K562 (cell line): Measurements from ENCODE around the gene SLC25A1. TPM values are rescaled to one million over a fixed set of nuclear protein-coding genes. Genes with fewer than 3 reads are reported as not detected.

Experiments used
- CEBPZ ChIP-seq: fragments of 150-350 bp; IDR thresholded peaks from 2 replicates; pipeline ENCODE4 v1.6.1; 2014; ENCODE audit warnings: low read depth, mild to moderate bottlenecking, low read length, borderline replicate concordance
- CREM ChIP-seq: IDR thresholded peaks from 2 replicates; pipeline ENCODE4 v1.6.1; 2014; ENCODE audit warnings: antibody characterized with exemption, low read depth
- DNMT1 ChIP-seq: fragments of 450-650 bp; IDR thresholded peaks from 2 replicates; pipeline ENCODE4 v1.6.1; 2016; ENCODE audit warnings: antibody characterized with exemption, mild to moderate bottlenecking
- EP400 ChIP-seq: fragments of 450-650 bp; IDR thresholded peaks from 2 replicates; pipeline ENCODE4 v1.6.1; 2017; ENCODE audit warnings: antibody characterized with exemption, mild to moderate bottlenecking, moderate library complexity
- LARP7 ChIP-seq: fragments of 450-650 bp; IDR thresholded peaks from 2 replicates; pipeline ENCODE4 v1.6.1; 2016
- LCOR ChIP-seq: sonication (generic); formaldehyde crosslinking; IDR thresholded peaks from 2 replicates; pipeline ENCODE4 v1.8.0; 2022; ENCODE audit warnings: mild to moderate bottlenecking, missing genetic modification reagents
- PHF8 ChIP-seq: fragments of 200-600 bp; sonication (generic); IDR thresholded peaks from 2 replicates; pipeline ENCODE4 v1.6.1; 2012; ENCODE audit warnings: mixed run types, mild to moderate bottlenecking, inconsistent platforms, low read length, moderate library complexity, borderline replicate concordance
- PTBP1 ChIP-seq: fragments of 200-400 bp; formaldehyde crosslinking; IDR thresholded peaks from 2 replicates; pipeline ENCODE4 v1.6.1; 2017; ENCODE audit warnings: low read depth, low read length
- RAD21 ChIP-seq, 2 experiments: fragments of 250-450 bp in 1 of 2; fragments of 450-650 bp in 1 of 2; sonication (Bioruptor Pico) in 1 of 2; formaldehyde crosslinking in 1 of 2; IDR thresholded peaks in 1 of 2; conservative IDR thresholded peaks in 1 of 2; 2 replicates each; pipeline versions ENCODE4 v1.4.0 to v1.8.0; 2020 to 2022; ENCODE audit warnings: mild to moderate bottlenecking in 2 of 2, moderate library complexity in 1 of 2
- SMAD1 ChIP-seq: fragments of 150-350 bp; IDR thresholded peaks from 2 replicates; pipeline ENCODE4 v1.6.1; 2014; ENCODE audit warnings: low read length, low read depth; ENCODE audit not compliant: partially characterized antibody
- SMC3 ChIP-seq: conservative IDR thresholded peaks from 2 replicates; pipeline ENCODE4 v1.6.1; 2011; ENCODE audit warnings: low read depth, low read length, improper control_type of control experiment; ENCODE audit not compliant: insufficient read depth
- ZNF134 ChIP-seq: fragments of 250-450 bp; sonication (Bioruptor Pico); conservative IDR thresholded peaks from 2 replicates; pipeline ENCODE4 v1.4.0; 2020
- ZNF695 ChIP-seq: fragments of 450-650 bp; formaldehyde crosslinking; IDR thresholded peaks from 2 replicates; pipeline ENCODE4 v1.4.0; 2020; ENCODE audit warnings: mild to moderate bottlenecking, moderate library complexity
- polyA plus RNA-seq, 8 experiments: library from polyadenylated mRNA; depleted of rRNA in 4 of 8; stranded (reverse) in 5 of 8; unstranded in 3 of 8; fragments of >200 nt; fragmentation: Nextera tagmentation in 2 of 8; fragmentation: Illumina TruSeq in 1 of 8; extraction: Ambion mirVana in 2 of 8; extraction: Trizol in 1 of 8; gene quantifications; 2 replicates each; pipeline versions ENCODE4 v1.2.1 to v1.2.3, GENCODE V29; 2011 to 2014; ENCODE audit warnings: inconsistent platforms in 1 of 8, missing spikeins in 1 of 8
- total RNA-seq, 7 experiments: library from RNA; depleted of rRNA in 6 of 7; stranded (reverse); fragments of >200 nt in 6 of 7; fragmentation: Illumina TruSeq in 2 of 7; extraction: Trizol in 2 of 7; gene quantifications; 2 replicates each; pipeline versions ENCODE4 v1.2.1 to v1.2.3, GENCODE V29; 2011 to 2021; ENCODE audit warnings: low replicate concordance in 1 of 7
- TF ChIP-seq, protein P1 (sequence below): sonication (generic); formaldehyde crosslinking; IDR thresholded peaks from 2 replicates; pipeline ENCODE4 v1.8.0; 2022; ENCODE audit warnings: mild to moderate bottlenecking, low read depth, missing genetic modification reagents
- TF ChIP-seq, protein P2 (sequence below): fragments of 450-650 bp; formaldehyde crosslinking; IDR thresholded peaks from 2 replicates; pipeline ENCODE4 v1.4.0; 2020; ENCODE audit warnings: mild to moderate bottlenecking, moderate library complexity
- TF ChIP-seq, protein P3 (sequence below): fragments of 250-450 bp; sonication (Bioruptor Pico); IDR thresholded peaks from 2 replicates; pipeline ENCODE4 v1.5.1; 2021; ENCODE audit warnings: mild to moderate bottlenecking

The SLC25A1 gene
- total and polyA plus RNA-seq, 9 of the 15 experiments (the other 6 are each of a cell fraction or from before 2014, with no cell fraction given), result 11.0 to 408 (median 110) TPM

GRCh38 chr22:19173047-19174035 is 5.2 kb downstream of the SLC25A1 start (continued):
- TF ChIP-seq ZNF695 (CRISPR knock-in tag) (0 out of 2 replicates have a peak, but pooled peaks have one; percentile 13), EP400 (no peak), LCOR (no peak), ZNF134 (CRISPR knock-in tag) (no peak), DNMT1 (no peak), CREM (no peak), RAD21 (CRISPR knock-in tag; conservative IDR thresholded peaks at IDR 0.05 in 1 of 2, IDR thresholded peaks at IDR 0.05 in 1 of 2) (no peak), SMC3 (0 out of 2 replicates have a peak, but pooled peaks have one; percentile 9), CEBPZ (no peak), PHF8 (no peak), LARP7 (no peak), SMAD1 (no peak), PTBP1 (no peak)
- TF ChIP-seq, protein P1, sequence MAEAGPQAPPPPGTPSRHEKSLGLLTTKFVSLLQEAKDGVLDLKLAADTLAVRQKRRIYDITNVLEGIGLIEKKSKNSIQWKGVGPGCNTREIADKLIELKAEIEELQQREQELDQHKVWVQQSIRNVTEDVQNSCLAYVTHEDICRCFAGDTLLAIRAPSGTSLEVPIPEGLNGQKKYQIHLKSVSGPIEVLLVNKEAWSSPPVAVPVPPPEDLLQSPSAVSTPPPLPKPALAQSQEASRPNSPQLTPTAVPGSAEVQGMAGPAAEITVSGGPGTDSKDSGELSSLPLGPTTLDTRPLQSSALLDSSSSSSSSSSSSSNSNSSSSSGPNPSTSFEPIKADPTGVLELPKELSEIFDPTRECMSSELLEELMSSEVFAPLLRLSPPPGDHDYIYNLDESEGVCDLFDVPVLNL (CRISPR knock-in tag), result no peak
- TF ChIP-seq, protein P2, sequence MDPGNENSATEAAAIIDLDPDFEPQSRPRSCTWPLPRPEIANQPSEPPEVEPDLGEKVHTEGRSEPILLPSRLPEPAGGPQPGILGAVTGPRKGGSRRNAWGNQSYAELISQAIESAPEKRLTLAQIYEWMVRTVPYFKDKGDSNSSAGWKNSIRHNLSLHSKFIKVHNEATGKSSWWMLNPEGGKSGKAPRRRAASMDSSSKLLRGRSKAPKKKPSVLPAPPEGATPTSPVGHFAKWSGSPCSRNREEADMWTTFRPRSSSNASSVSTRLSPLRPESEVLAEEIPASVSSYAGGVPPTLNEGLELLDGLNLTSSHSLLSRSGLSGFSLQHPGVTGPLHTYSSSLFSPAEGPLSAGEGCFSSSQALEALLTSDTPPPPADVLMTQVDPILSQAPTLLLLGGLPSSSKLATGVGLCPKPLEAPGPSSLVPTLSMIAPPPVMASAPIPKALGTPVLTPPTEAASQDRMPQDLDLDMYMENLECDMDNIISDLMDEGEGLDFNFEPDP (CRISPR knock-in tag), result peak; percentile 69; the same call in 1 of the 2 replicates
- TF ChIP-seq, protein P3, sequence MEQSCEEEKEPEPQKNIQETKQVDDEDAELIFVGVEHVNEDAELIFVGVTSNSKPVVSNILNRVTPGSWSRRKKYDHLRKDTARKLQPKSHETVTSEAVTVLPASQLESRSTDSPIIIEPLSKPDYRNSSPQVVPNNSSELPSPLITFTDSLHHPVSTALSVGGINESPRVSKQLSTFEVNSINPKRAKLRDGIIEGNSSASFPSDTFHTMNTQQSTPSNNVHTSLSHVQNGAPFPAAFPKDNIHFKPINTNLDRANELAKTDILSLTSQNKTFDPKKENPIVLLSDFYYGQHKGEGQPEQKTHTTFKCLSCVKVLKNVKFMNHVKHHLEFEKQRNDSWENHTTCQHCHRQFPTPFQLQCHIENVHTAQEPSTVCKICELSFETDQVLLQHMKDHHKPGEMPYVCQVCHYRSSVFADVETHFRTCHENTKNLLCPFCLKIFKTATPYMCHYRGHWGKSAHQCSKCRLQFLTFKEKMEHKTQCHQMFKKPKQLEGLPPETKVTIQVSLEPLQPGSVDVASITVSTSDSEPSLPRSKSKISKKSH (CRISPR knock-in tag), result no peak
